HS-5 (cell line): ENCODE results near the gene TUBB2A.

Experiments used
- DNase-seq: peaks from one replicate; pipeline ENCODE4 v3.0.0-alpha.2; 2012; ENCODE audit warnings: low read depth

The TUBB2A gene

DNA sequence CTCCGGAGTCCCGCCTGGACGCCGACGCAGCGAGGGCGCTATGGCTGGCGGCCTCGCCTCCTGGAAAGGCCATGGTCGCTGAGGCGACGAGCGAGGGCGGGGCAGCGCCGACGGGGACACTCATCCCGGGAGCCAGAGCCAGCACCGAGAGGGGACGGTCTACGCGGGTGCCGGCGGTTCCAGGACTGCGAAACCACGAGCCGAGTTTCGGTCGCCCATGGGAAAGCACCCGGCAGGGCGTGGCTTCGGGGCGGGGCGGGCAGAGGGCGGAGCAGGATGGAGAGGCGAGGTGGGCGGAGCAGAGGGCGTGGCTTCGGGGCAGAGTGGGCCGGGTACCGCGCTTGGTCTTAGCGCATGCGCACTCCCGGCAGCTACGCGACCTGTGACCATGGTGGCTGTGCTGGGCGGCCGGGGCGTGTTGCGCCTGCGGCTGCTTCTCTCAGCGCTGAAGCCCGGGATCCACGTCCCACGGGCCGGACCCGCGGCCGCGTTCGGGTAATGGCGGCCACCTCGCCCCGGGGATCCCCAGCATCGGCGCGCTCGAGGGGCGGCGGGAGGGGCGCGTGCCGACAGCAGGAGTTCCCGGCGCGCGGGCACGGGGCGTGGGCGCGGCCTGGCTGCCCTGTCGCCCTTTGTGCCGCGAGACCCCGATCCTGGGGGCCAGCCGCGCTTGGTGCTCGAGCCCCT is 38.8 kb downstream of the TUBB2A start, which contains the start of gene BPHL:
Gene BPHL, plus strand, starts transcription at position 359 of the 687 bp plus-strand sequence. Its CDS starts 30 bp downstream, at position 389.
- DNase-seq = peak; percentile 71

DNA sequence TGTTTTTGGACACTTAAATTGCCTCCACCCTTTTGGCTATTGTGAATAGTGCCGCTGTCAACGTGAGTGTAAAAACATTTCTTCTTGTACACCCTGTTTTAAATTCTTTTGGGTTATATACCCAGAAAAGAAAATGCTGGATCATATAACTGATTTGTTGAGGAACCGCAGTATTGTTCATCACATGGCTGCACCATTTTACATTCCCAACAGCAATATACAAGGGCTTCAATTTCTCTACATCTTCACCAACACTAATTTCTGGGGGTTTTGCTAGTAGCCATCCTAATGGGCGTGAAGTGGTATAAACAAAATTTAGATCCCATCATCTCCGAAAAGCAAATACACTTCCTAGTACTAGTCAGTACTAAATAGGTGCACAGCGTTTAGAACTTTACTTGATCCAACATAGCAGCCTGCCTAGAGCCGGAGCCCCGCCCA is 39.4 kb downstream of the TUBB2A start:
- DNase-seq = no peak

DNA sequence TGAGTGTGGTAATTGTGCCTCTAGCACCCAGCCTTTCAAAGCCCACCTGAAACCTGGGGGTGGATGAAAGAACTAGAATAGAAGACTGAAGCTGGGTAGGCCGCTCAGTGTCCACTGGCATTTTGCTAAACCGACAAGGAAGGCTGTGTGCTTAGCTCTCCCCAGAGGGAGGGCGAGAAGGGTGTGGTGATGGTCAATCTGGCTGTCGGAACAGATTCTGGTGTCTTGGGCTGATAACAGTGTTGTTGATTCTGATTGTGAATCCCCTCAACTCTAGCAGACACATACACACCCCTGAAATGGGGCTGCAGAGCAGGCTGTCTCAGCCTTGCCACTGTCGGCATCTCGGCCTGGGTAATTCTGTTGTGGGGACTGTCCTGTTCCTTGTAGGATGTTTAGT is 43.0 kb downstream of the TUBB2A start:
- no peak for DNase-seq

DNA sequence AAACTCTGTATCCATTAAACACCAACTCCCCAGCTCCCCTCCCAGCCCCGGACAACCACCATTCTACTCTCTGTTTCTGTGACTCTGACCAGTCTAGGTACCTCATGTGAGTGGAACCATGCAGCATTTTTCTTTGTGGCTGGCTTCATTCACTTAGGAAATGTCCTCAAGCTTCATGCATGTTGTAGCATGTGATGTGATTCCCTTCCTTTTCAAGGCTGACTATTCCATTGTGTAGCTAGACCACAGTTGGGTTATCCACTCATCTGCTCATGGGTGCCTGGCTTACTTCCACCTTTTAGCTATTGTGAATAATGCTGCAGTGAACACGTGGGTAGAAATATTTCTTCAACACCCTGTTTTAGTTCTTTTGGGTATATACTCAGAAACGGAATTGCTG is 47.6 kb downstream of the TUBB2A start:
- DNase-seq = no peak

DNA sequence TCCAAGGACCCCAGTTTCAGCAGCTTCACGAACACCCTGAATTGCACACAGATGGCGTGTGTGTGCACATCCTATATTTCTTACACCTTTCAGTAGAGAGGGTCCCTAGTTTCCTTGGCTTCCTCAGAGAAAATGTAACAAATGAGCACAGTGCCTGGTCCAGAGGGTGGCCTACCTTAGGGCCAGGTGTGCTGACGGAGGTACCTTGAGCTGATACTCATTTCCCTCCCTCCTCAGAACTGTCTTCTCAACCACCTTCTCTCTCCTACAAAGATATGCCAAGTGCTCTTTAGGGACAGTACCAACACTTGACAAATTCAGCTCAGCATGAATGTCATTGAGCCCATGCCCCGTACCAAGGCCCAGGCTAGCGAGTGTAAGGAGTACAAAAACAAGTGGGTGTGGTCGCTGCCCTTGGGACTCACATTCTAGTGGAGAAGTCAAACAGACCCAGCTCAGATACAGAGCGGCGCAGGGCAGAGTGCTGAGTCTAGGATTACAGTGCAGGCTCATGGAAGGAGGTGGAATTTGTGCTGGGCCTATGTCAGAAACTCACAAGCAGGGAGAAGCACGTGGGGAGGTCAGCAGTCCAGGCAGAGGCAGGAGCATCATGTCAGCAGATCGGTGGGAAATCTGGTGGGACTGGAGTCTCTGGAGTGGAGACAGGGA is 48.5 kb downstream of the TUBB2A start:
- no peak for DNase-seq
